Measurements from ENCODE around the gene MSI2.
"Not testable (repeated sequence)": the region's sequence is repeated elsewhere in the genome, so short reads cannot be mapped to it uniquely, and the experiment has no call there.

The MSI2 gene

GRCh38 chr17:57609125-57609877 is 353.0 kb downstream of the MSI2 start:
- FAIRE-seq = no peak

GRCh38 chr17:57609878-57610270 is 353.6 kb downstream of the MSI2 start:
- FAIRE-seq = no peak

DNA sequence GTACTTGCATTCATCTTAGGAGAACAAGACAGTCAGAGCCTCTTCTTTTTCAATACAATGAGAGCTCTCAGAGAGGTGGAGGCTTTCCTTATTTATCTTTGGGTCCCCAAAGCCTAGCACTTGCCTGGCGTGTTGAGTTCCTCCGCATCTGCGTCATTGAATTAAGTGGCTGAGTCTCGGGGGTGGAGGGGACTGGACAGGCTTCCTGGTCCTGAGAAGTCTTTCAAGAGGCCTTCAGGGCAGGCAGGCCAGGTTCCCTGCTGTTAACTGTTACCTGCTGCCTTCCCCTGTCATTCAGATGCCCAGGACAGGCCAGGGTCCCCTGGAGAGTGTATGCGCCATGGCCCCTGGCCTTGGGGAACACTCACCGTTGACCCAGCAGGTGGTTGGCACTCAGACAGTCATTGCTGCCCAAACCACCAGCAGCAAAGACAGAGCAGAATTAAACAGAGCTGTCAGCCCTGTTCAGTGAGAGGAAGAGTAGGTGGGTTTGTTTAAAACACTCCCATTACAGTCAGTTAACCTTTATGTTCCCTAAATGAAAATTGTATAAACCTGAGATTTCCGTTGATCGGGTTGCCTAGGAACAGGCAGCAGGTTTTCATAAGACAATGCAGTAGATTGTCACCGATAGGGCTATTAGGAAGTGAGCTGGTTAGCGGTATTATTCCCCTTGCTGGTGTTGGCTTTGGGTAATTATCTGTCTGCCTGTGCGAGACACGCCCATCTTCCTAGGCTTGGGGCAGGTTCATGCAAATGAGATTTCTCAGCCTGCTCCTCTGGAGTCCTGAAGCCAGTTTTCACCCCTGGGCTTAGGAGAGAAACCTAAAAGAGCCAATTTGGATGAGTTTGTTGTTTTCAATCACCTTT is 356.1 kb downstream of the MSI2 start:
- no peak for FAIRE-seq

- no peak for FAIRE-seq
These were observed 358.4 kb downstream of the MSI2 start for GRCh38 chr17:57614742-57615141.

GRCh38 chr17:57615836-57616757 is 359.8 kb downstream of the MSI2 start:
- no peak for FAIRE-seq

DNA sequence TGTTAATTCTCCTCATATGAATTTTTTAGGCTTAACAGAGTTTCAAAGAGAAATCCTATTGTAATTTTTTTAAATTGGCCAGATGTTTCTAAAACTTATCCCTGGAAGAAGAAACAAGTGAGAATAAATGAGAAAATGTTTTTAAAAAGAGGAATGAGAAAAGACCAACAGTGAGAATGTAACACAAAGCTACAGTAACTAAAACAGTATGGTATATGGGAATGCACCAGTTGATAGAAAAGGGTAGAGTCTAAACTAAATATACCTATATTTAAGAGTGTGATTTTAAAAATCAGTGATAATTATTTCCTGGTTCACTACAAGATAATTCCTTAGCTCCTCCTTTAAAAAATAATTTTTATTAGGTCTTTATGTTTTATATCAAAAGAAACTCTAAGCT is 360.9 kb downstream of the MSI2 start:
- FAIRE-seq = no peak

GRCh38 chr17:57619061-57619937 is 363.0 kb downstream of the MSI2 start:
- FAIRE-seq = no peak

DNA sequence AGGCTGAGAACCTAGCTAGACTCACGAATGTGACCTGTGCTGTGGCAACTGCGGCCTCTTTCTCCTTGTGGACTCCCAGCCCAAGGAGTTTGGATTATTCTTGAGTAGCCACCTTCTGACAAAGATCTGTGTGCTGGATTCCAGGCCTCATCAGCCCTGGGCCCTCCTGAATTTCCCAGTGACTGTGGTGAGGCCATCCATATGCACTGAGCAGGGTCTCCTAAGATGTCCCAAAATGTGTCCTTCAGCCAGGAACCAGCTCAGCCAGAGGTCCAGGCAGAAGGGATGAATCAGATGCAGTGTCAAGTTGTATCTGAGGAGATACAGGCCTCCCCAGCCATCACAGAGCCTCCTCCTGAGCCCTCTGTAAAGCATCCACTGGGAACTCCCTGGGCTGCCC is 364.3 kb downstream of the MSI2 start:
- no peak for FAIRE-seq

DNA sequence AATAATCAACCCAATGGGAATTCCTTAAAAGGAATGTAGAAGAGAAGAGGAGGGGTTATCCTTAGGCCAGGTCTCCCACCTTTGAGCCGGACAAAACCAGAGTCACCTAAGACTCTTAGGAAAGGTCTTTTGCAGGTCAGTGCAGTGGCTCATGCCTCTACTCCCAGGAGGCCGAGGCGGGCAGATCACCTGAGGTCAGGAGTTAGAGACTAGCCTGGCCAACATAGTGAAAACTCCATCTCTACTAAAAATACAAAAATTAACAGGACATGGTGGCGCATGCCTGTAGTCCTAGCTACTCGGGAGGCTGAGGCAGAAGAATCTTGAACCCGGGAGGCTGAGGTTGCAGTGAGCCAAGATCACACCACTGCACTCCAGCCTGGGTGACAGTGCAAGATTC is 365.5 kb downstream of the MSI2 start:
- FAIRE-seq = not testable (repeated sequence)

GRCh38 chr17:57622306-57622682 is 366.0 kb downstream of the MSI2 start:
- no peak for FAIRE-seq

- no peak for FAIRE-seq
These were observed 366.5 kb downstream of the MSI2 start for GRCh38 chr17:57622683-57623433.

- FAIRE-seq = no peak
These were observed 367.3 kb downstream of the MSI2 start for GRCh38 chr17:57623620-57624019.

GRCh38 chr17:57624386-57624785 is 368.1 kb downstream of the MSI2 start:
- FAIRE-seq = no peak

- no peak for FAIRE-seq
These were observed 369.2 kb downstream of the MSI2 start for GRCh38 chr17:57625511-57625910.

DNA sequence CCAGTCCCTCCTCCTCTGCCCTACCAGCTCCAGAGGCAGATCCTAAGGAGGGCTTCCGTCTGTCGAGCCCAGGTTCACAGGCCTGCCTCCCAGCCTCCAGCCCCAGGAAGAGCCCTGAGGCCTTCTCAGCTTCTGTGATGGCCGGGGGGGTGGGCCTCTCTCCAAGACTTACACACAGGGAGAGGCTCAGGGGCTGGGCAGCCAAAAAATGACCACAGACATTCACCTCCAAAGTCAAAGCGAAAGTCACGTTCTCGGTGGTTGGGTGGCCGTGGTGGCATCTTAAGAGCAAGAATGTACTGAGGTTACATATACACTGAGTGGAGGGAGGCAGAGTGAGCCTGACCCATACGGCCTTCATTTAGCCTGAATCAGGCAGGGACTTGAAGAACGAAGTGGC is 369.6 kb downstream of the MSI2 start:
- FAIRE-seq = no peak

GRCh38 chr17:57626520-57627210 is 370.3 kb downstream of the MSI2 start:
- FAIRE-seq = no peak

DNA sequence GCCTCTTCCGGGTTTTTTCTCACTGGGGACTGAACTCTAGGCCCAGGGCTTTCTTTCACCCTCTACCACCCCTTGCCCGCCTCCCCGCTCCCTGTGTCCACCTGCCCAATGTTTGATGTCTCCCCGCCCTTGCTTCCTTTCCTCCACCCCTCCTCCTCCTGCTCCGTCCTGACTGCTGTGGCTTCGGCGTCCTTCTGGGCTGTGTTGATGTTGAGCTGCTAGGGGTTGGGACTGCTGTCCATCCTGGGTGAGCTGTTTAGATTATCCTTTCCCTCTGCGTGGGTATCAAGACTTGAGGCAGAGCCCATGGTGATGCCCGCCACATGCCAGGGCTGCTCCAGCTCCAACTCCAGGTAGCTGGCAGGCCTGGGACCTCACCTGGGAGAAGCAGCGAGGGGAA is 371.3 kb downstream of the MSI2 start:
- no peak for FAIRE-seq

DNA sequence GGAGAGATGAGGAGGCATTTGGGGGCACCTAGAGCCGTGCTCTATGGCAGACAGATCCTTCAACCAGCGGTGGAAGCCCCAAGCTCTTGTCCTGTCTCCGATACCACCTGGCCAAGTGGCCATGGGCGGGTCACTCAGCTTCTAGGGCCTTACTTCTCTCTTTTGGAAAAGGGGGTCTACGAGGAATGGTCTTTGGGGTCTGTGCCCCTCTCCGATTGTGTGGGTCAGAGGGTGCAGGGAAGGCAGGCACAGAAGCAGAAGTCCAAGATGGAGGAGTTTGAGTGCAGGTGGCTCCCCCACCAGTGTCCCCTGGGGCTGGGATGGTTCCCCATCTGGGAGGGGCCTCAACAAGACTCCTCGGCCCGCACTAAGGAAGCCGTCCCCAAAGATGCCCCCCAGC is 372.1 kb downstream of the MSI2 start:
- no peak for FAIRE-seq

GRCh38 chr17:57629470-57629869 is 373.1 kb downstream of the MSI2 start:
- no peak for FAIRE-seq

GRCh38 chr17:57629886-57630285 is 373.6 kb downstream of the MSI2 start:
- FAIRE-seq = no peak

DNA sequence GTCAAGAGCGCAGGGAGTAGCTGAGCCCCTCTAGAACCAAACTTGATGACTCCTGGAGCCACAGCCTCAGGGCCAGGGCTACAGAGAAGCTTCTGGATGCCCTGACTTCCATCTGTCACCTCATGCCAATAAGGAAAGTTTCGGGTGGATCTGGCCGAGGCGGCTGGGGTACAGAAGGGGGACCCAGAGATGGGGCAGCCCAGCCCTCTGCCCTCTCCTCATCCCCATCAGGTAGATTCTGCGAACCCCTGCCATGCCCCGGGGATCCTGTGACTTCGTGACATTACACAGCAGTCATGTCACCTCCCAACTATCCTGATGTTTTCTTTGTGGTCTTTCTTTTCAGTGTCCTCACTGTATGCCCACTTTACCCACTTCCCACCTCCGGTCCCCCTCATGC is 374.4 kb downstream of the MSI2 start:
- FAIRE-seq = no peak

Measured in TTC549 (cell line).